GM21367 (cell line): ENCODE results near the gene TMEM8B.
"Not testable (repeated sequence)": the region's sequence is repeated elsewhere in the genome, so short reads cannot be mapped to it uniquely, and the experiment has no call there.

Source experiments
- ATAC-seq: cut with Tn5 transposase; IDR thresholded peaks from one replicate; pipeline ENCODE4 v1.9.1; 2021; ENCODE audit not compliant: unreplicated experiment

Gene TMEM8B

GRCh38 chr9:35861161-35861897 lies 32.3 kb downstream of the TMEM8B start:
- ATAC-seq = no peak

- ATAC-seq = no peak
These were observed 33.3 kb downstream of the TMEM8B start for GRCh38 chr9:35862328-35862727.

GRCh38 chr9:35863583-35863982 lies 34.6 kb downstream of the TMEM8B start:
- no peak for ATAC-seq

- no peak for ATAC-seq
These were observed 35.7 kb downstream of the TMEM8B start for GRCh38 chr9:35864695-35865255.

- no peak for ATAC-seq
These were observed 38.5 kb downstream of the TMEM8B start for GRCh38 chr9:35867538-35867937.

- no peak for ATAC-seq
These were observed 39.9 kb downstream of the TMEM8B start for GRCh38 chr9:35868933-35869332.

GRCh38 chr9:35869621-35870216 lies 40.7 kb downstream of the TMEM8B start:
- no peak for ATAC-seq

GRCh38 chr9:35870351-35870923 lies 41.4 kb downstream of the TMEM8B start, which contains the start of gene OR13J1:
Gene OR13J1, minus strand, starts transcription at chr9:35870401. Its CDS starts 0 bp downstream, at chr9:35870401.
- no peak for ATAC-seq

- no peak for ATAC-seq
These were observed 42.5 kb downstream of the TMEM8B start for GRCh38 chr9:35871545-35871944.

- no peak for ATAC-seq
These were observed 43.5 kb downstream of the TMEM8B start for GRCh38 chr9:35872505-35872904.

GRCh38 chr9:35882263-35882848 lies 53.3 kb downstream of the TMEM8B start:
- ATAC-seq = no peak

- ATAC-seq = no peak
These were observed 54.0 kb downstream of the TMEM8B start for GRCh38 chr9:35882996-35883395.

GRCh38 chr9:35884908-35885307 lies 55.9 kb downstream of the TMEM8B start:
- ATAC-seq = not testable (repeated sequence)

- ATAC-seq = no peak
These were observed 62.6 kb downstream of the TMEM8B start for GRCh38 chr9:35891646-35892045.

GRCh38 chr9:35892051-35892450 lies 63.0 kb downstream of the TMEM8B start:
- ATAC-seq = no peak

- no peak for ATAC-seq
These were observed 67.5 kb downstream of the TMEM8B start for GRCh38 chr9:35896570-35896969.

- not testable (repeated sequence) for ATAC-seq
These were observed 68.5 kb downstream of the TMEM8B start for GRCh38 chr9:35897376-35898099.

GRCh38 chr9:35898337-35898736 lies 69.3 kb downstream of the TMEM8B start:
- no peak for ATAC-seq

GRCh38 chr9:35899021-35899420 lies 70.0 kb downstream of the TMEM8B start:
- ATAC-seq = no peak

GRCh38 chr9:35903049-35903448 lies 74.0 kb downstream of the TMEM8B start:
- no peak for ATAC-seq

- no peak for ATAC-seq
These were observed 75.3 kb downstream of the TMEM8B start for GRCh38 chr9:35904338-35904737.
